Left lung (tissue), 10 donors: Measurements from ENCODE around the gene CELF5. TPM values are rescaled to one million over a fixed set of nuclear protein-coding genes. Genes with fewer than 3 reads are reported as not detected.

Experiments used
- ATAC-seq: fragments of 200-7000 bp; cut with Tn5 transposase; one replicate; pipeline ENCODE4 v1.9.1; 2020; ENCODE audit warnings: moderate library complexity
- DNase-seq, 4 donors: peaks; one replicate each; pipeline ENCODE4 v3.0.0-alpha.2; 2013 to 2020
- H3K27ac ChIP-seq, 2 donors: fragments of 200-600 bp; sonication (generic) in 1 of 2; one replicate each; pipeline versions ENCODE4 v1.5.0 to v1.8.0; 2020 to 2021
- H3K27me3 ChIP-seq, 2 donors: fragments of 200-600 bp; sonication (generic) in 1 of 2; one replicate each; pipeline versions ENCODE4 v1.5.0 to v1.8.0; 2020 to 2021
- H3K36me3 ChIP-seq, 2 donors: fragments of 200-600 bp; sonication (generic) in 1 of 2; one replicate each; pipeline versions ENCODE4 v1.5.0 to v1.8.0; 2020 to 2021
- H3K4me1 ChIP-seq, 2 donors: fragments of 200-600 bp; one replicate each; pipeline ENCODE4 v1.8.0; 2021
- H3K4me3 ChIP-seq, 2 donors: fragments of 200-600 bp; sonication (generic) in 1 of 2; one replicate each; pipeline versions ENCODE4 v1.5.0 to v1.8.0; 2020 to 2021; ENCODE audit warnings: mild to moderate bottlenecking in 1 of 2
- H3K9me3 ChIP-seq, 2 donors: fragments of 200-600 bp; sonication (generic) in 1 of 2; one replicate each; pipeline versions ENCODE4 v1.5.0 to v1.8.0; 2020 to 2021
- intact Hi-C, 2 donors: fragments of 100-400 bp; cut with DNase I; formaldehyde crosslinking; loops; one replicate each; pipeline versions ENCODE4 v1.11.2 to v1.14.2; 2022
- polyA plus RNA-seq, 6 donors: library from polyadenylated mRNA; unstranded; fragments of 120-200 nt; gene quantifications; one replicate each; pipeline ENCODE4 v1.2.1, GENCODE V29; 2013; ENCODE audit not compliant: insufficient read length in 6 of 6
- total RNA-seq, 2 donors: library from RNA; stranded (reverse); fragmentation: NEBNext Ultra II Directional; extraction: Animal tissue kit (Norgen Biotek cat#: 25700); gene quantifications; one replicate each; pipeline ENCODE4 v1.2.1, GENCODE V29; 2021
- TF ChIP-seq, protein P1 (sequence below), 2 donors: fragments of 200-600 bp; sonication (generic) in 1 of 2; IDR thresholded peaks; one replicate each; pipeline versions ENCODE4 v1.5.0 to v1.8.0; 2021; ENCODE audit warnings: antibody characterized with exemption in 2 of 2
- donor health status: DM: no; HTN: yes; CAD: no.
- donor health status: DM: no; HTN: no; CAD: no.

Gene CELF5
- total and polyA plus RNA-seq, 8 donors: 0.38 to 3.9 (median 2.2) TPM; not detected in 1

- H3K27me3 ChIP-seq: no peaks in the 10 kb centered on the region
- TF ChIP-seq, protein P1, sequence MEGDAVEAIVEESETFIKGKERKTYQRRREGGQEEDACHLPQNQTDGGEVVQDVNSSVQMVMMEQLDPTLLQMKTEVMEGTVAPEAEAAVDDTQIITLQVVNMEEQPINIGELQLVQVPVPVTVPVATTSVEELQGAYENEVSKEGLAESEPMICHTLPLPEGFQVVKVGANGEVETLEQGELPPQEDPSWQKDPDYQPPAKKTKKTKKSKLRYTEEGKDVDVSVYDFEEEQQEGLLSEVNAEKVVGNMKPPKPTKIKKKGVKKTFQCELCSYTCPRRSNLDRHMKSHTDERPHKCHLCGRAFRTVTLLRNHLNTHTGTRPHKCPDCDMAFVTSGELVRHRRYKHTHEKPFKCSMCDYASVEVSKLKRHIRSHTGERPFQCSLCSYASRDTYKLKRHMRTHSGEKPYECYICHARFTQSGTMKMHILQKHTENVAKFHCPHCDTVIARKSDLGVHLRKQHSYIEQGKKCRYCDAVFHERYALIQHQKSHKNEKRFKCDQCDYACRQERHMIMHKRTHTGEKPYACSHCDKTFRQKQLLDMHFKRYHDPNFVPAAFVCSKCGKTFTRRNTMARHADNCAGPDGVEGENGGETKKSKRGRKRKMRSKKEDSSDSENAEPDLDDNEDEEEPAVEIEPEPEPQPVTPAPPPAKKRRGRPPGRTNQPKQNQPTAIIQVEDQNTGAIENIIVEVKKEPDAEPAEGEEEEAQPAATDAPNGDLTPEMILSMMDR (IDR thresholded peaks at IDR 0.05): no peak
- H3K4me1 ChIP-seq: peaks cover 16 to 41% of the 10 kb centered on the region in 2 donors
- H3K27ac ChIP-seq: peak overlapping the region; percentile 73 to 79
- DNase-seq: peak; percentile 79 to 93 (median 86)
- H3K4me3 ChIP-seq: peak overlapping the region; percentile 24 to 30
- peak; percentile 94 for ATAC-seq
- H3K36me3 ChIP-seq: no peaks in the 10 kb centered on the region
- no peaks in the 10 kb centered on the region for H3K9me3 ChIP-seq
- intact Hi-C loops: loop anchor here in 1 of 2 donors (10.0 kb wide), 1 partner anchor 81 kb away; no protein-coding TSS in a partner anchor
These were observed 119.4 kb downstream of the CELF5 start for GRCh38 chr19:3343619-3344502.

- H3K4me3 ChIP-seq: no peak overlapping the region
- no peaks in the 10 kb centered on the region for H3K36me3 ChIP-seq
- H3K4me1 ChIP-seq: peaks cover 16 to 37% of the 10 kb centered on the region in 2 donors
- no peaks in the 10 kb centered on the region for H3K9me3 ChIP-seq
- intact Hi-C loops: loop anchor here in 1 of 2 donors (10.0 kb wide), 1 partner anchor 80 kb away; no protein-coding TSS in a partner anchor
- TF ChIP-seq, protein P1 (IDR thresholded peaks at IDR 0.05): no peak
- H3K27me3 ChIP-seq: no peaks in the 10 kb centered on the region
- ATAC-seq: no peak
- no peak for DNase-seq
- H3K27ac ChIP-seq: peak overlapping the region in 1 of 2 donors; percentile 73
These were observed 120.4 kb downstream of the CELF5 start for GRCh38 chr19:3344608-3345598.

GRCh38 chr19:3345850-3346460, 121.5 kb downstream of the CELF5 start:
- ATAC-seq: no peak
- H3K36me3 ChIP-seq: no peaks in the 10 kb centered on the region

More at GRCh38 chr19:3345850-3346460, 121.5 kb downstream of the CELF5 start:
- Histone ChIP-seq H3K4me3 (no peak overlapping the region), H3K4me1 (peaks cover 16 to 37% of the 10 kb centered on the region in 2 donors), H3K27me3 (no peaks in the 10 kb centered on the region), H3K27ac (peak overlapping the region; percentile 61 to 67), H3K9me3 (no peaks in the 10 kb centered on the region)
- intact Hi-C loops: loop anchor here in 1 of 2 donors (10.0 kb wide), 1 partner anchor 79 kb away; no protein-coding TSS in a partner anchor
- no peak for DNase-seq
- TF ChIP-seq, protein P1 (IDR thresholded peaks at IDR 0.05): no peak

Other genes with a start within 250 kb of the CELF5 start
- gene TLE6, start 247.1 kb upstream of the CELF5 start, total RNA-seq: 1 to 10 TPM; 3.3 to 6.9 TPM
- 10 to 100 TPM; 10.2 to 16.0 (median 10.7) TPM for gene TLE6, start 247.1 kb upstream of the CELF5 start, polyA plus RNA-seq
- 10 to 100 TPM; 35.2 to 70.5 TPM for gene TLE2, start 195.4 kb upstream of the CELF5 start, total RNA-seq
- gene TLE2, start 195.4 kb upstream of the CELF5 start, polyA plus RNA-seq: 100 to 1,000 TPM; 148 to 244 (median 181) TPM
- gene TLE5, start 162.2 kb upstream of the CELF5 start, total RNA-seq: 100 to 1,000 TPM; 335 to 409 TPM
- 100 to 1,000 TPM; 715 to 954 (median 823) TPM for gene TLE5, start 162.2 kb upstream of the CELF5 start, polyA plus RNA-seq
- 10 to 100 TPM; 57.2 to 59.9 TPM for gene GNA11, start 130.3 kb upstream of the CELF5 start, total RNA-seq
- 10 to 100 TPM; 50.9 to 66.3 (median 62.1) TPM for gene GNA11, start 130.3 kb upstream of the CELF5 start, polyA plus RNA-seq
- gene GNA15, start 88.6 kb upstream of the CELF5 start, total RNA-seq: 10 to 100 TPM; 17.6 to 35.9 TPM
- gene GNA15, start 88.6 kb upstream of the CELF5 start, polyA plus RNA-seq: 1 to 10 TPM; 1.8 to 3.4 (median 2.4) TPM
- 10 to 100 TPM in 1 of 2 donors, 1 to 10 TPM in 1; 9.3 to 20.8 TPM for gene S1PR4, start 45.9 kb upstream of the CELF5 start, total RNA-seq
- gene S1PR4, start 45.9 kb upstream of the CELF5 start, polyA plus RNA-seq: 1 to 10 TPM; 1.2 to 2.6 (median 1.8) TPM
- 100 to 1,000 TPM in 1 of 2 donors, 10 to 100 TPM in 1; 67.7 to 121 TPM for gene NCLN, start 38.7 kb upstream of the CELF5 start, total RNA-seq
- gene NCLN, start 38.7 kb upstream of the CELF5 start, polyA plus RNA-seq: 10 to 100 TPM; 29.1 to 45.8 (median 36.8) TPM
- 100 to 1,000 TPM; 138 to 163 TPM for gene NFIC, start 141.9 kb downstream of the CELF5 start, total RNA-seq
- gene NFIC, start 141.9 kb downstream of the CELF5 start, polyA plus RNA-seq: 10 to 100 TPM; 37.2 to 64.0 (median 51.5) TPM